Measurements from ENCODE around the gene KRTAP12-2.

Gene KRTAP12-2

GRCh38 chr21:44666401-44667320, at the start of gene KRTAP12-2:
Gene KRTAP12-2 (minus strand): TSS chr21:44666927. CDS start chr21:44666886, 41 bp downstream.
- no peak for DNase-seq

DNA sequence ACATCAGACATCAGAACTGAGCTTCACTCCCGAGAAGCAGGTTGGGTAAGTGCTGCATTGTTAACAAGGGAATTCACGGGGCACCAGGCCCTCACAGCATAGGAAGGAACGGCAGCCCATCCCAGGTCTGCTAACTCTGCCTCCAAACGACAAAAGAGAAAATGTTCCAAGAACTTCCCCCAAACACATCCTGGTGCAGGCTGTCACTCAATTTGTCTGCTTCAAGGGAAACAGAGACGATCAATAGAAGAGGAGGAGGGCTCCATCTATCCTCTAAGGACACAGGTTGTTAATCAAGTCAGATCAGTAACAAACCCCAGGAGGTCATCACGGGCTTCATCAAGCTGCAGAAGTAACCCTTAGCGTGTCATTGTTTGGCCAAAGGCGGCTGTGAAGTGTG, 48.2 kb upstream of the KRTAP12-2 start:
- DNase-seq = no peak

DNA sequence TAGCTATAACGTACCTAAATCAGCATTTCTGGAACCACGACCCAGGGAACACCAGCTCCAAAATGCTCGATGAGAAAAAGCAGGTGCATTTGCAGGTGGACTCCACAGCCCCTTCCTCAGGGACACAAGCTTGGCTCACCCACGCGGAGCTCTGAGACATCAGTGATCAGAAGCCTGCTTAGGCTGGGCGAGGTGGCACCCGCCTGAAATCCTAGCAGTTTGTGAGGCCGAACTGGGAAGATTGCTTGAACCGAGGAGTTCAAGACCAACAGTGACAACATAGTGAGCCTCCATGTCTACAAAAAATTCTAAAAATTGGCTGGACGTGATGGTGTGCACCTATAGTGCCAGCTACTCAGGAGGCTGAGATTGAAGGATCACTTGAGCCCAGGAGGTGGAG, 47.1 kb upstream of the KRTAP12-2 start:
- DNase-seq = no peak

GRCh38 chr21:44713130-44713529, 46.4 kb upstream of the KRTAP12-2 start:
- DNase-seq = no peak

DNA sequence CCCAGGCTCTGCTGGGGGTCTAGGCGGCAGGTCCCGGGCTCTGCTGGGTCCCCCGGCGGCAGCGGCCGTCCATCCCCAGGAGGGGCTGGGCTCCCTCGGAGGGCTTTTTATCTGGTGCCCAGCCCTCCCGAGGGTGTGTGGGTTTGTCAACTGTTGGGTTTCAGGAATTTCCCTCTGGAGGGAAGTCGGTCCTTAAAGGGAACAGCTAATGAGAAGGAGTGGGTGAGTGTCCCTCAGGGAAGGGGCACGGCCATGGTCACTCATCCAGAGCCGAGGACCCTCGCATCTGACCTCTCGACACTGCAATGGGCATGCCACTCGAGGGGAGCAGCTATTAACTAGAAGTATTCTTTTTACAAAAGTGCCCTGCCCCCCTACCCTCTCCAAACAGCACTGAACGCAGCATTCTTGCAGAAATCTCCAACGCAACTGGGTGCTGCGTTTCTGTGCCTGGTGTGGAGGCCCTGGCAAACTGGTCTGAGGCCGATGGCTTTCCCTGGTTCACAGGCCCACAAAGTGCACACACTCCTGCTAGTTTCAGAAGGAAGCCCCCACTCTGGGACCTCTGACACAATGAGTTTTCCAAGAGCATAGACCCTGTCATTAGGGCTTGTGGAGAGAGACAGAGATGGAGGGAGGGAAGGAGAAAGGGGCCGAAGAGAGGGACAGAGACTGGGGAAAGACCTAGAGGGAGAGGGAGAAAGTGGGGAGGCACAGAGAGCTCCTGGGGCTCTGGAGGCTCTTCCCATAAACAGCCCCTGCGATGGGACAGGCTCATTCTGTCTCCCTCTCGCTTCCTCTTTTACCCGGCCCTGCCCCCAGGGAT, 45.7 kb upstream of the KRTAP12-2 start:
- DNase-seq = no peak

- no peak for DNase-seq
These were observed 44.8 kb upstream of the KRTAP12-2 start, which contains the start of gene TSPEAR for GRCh38 chr21:44711327-44712202. Gene TSPEAR (minus strand): TSS chr21:44711572. CDS start chr21:44711514, 58 bp downstream.

GRCh38 chr21:44710756-44711326, 44.1 kb upstream of the KRTAP12-2 start:
- DNase-seq = no peak

- no peak for DNase-seq
These were observed 43.6 kb upstream of the KRTAP12-2 start for GRCh38 chr21:44710294-44710665.

DNA sequence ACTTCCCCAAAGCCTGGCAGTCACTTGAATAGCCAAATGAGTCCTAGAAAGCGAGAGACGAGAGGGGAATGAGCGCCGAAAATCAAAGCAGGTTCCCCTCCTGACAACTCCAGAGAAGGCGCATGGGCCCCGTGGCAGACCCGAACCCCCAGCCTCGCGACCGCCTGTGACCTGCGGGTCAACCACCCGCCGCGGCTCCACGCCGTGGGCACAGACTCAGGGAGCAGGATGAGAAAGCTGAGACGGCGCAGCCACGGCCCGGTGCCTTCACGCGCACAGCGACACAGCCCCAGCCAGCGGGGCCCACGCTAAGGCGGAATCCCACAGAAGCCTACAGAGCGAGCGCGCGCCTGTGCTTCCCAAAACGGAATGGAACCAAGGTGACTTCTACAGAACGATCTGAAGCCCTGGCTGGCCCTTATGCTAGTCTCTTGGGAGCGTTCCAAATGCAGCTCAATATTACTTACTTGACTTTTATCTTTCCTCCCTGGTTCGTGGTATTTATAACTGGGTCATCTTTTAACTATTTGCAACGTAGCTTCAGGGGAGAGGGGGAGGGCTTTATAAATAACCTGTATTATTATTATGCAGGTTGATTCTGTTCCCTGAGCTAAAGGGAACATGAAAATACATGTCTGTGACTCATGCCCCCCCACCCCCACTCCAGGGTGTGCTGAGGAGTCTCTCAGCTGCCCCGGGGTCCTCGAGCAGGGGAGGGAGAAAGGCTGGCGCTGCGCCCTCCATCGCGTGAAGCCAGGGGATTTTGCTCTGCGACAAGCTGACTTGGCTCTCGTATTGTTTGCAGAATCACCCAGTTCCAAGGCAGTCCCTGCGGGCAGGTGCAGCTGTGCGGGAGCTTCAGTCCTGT, 42.9 kb upstream of the KRTAP12-2 start:
- DNase-seq = no peak

DNA sequence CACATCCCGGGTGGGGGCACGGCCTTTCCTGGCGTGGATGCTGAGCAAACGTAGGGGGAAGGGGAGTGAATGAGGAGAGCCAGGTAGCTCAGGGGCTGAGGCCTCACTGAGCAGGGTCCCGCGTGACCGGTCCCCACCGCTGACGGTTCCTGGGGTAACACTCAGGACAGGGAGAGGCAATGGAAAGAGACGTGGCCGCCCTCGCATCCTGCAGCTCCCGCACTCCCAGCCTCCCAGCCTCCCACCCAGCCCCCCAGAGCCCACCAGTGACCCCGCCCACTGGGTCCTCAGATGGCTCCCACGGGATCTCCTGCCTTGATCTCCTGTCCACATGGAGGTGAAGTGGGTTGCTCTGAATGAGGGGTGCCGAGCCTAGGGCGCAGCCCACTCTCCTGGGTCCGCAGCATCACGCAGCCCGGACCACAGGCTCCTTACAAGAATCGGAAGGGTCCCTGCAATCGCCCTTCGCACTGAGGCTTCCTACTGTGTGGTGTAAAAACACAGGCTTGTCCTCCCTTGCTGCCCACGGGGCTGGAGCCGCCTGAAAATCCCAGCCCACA, 42.2 kb upstream of the KRTAP12-2 start:
- no peak for DNase-seq

DNA sequence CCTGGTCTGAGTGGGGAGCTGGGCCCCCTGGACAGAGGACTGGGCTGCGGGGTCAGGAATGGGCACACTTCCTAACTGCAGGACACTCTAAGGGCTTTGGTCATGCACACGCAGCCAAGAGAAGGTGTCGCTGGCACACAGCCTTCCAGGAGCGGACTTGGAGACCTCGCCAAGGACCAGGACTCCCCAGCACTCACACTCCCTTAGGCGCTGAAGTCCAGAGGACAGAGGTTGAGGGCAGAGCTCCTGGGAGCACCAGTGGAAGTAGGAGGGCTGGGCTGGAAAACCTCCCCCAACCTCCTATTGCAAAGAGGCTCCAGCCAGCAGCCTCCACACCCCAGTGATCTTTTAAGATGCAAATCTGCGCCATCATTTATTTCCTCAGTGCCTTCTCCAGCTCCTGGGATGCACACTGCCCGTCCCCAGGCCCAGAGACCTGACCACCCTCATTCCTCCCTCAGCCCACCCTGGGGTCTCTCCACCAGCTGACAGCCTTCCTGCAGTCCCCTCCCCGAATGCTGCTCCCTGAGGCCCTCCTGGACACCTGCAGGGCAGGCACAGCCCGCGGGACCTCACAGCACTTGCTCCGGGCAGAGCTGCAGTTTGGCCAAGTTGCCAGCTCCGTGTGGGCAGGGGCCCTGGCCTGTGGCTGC, 41.6 kb upstream of the KRTAP12-2 start:
- no peak for DNase-seq

DNA sequence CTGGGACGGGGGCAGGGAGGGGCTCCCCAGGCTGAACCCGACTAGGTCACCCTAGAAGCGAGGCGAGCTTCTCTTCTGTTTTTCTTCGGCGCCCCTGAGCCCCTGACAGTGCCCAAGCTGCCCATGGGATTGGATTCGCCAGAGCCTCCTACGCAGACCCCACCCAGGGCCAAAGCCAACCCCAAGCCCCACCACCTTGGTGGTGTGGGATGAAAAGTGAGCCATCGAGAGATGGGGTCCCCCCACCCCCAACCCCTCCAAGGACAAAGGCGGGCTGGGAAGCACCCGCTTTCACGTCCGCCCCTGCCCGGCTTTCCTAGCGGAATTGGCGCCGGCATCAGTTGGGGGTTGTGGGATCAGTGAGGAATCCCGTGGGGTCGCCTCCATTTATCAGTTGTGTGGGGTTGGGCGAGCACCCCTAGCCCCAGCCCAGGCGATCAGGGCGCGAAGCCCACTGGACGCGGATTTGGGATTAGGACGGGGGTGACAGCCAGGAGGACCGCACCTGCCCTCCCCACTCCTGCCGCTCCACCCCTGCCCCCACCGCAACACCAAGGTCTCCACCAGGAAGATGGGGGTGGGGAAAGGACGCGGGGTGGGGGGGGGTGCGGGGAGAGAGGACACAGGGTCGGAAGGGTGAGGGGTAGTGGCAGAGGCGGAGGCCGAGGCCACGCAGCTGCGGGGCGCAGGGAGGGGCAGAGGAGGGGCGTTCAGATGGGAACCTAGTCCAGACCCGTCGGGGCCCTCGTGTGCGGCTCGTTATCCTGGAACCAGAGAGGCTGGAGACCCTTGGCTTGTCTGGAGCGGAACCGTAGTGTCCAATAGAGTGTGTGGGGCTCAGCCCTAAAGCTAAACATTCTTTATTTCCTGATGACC, 40.2 kb upstream of the KRTAP12-2 start:
- no peak for DNase-seq

DNA sequence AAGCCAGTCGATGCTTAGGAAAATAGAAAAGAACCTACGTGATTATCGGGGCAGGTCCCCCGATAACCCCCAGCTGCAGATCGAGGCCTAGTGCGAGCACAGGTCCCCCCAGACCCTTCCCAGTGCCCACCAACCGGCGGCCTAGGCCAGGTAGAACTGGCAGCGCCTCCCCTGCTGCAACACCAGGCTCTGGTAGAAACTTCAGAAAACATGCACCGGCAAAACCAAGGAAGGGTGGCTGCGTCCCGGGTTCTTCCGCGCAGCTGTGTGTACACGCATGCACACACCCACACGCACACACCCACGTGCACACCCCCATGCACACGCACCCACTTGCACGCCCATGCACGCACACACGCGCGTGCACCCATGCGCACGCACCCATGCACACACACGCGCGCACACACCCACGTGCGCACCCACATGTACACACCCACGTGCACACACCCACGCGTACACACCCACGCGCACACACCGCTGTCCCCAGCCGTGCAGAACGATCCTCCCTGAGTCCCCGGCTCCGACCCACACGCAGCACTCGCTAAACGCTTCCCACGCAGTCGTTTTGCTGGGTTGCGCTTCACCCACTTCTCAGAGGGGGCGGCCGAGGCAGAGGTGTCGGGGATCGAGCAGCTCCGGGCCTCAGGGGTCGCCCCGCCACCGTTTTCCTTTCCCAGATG, 39.4 kb upstream of the KRTAP12-2 start:
- DNase-seq = no peak

GRCh38 chr21:44704636-44705001, 37.9 kb upstream of the KRTAP12-2 start:
- DNase-seq = no peak

DNA sequence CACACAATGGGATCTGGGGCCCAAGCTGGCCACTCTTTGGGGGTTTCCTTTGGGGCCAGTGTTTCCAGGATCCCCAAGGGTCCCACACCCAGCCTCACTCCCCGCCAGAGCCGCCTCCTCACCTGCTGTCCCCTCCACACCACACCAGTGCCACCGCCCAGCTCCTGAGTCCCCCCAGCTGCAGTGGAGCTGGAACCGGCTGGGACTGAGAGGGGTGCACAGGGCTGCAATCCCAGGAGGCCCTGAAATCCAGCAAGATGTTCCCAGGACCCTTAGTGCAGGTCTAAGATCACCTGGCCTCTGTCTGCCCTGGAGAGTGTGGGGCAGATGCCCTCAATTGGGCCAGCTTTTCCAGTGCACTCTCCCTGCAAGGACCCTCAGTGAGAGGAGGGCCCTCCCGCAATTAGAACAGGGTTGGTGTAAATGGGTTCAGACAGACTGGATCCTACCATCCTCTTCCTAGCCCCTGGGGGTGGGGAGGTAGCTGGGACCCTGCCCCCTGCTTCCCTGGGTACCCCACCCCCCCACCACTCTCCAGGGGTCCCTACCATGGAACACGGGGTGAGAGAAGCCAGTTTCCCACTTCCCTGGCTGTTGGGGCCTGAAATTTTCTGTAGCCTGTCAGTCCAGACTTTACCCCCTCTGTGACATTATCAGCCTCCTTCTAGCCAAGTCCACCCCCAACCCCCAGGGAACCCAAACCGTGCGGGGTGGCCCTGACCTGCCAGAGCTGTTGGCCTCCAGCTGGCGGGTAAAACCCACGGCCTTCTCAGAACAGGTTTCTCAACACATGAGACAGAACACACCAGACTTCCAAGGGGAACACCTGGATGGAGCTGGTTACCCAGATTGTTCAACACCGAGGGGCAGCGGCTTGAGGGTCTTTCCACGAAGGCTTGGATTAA, 37.3 kb upstream of the KRTAP12-2 start:
- DNase-seq = no peak

GRCh38 chr21:44702973-44703730, 36.4 kb upstream of the KRTAP12-2 start:
- DNase-seq = no peak

All from CD4-positive, alpha-beta T cell treated with Interferon gamma for 1 hour (primary cell).